Testis (tissue), 3 donors: ENCODE measurements around the gene TNFRSF14. TPM values are rescaled to one million over a fixed set of nuclear protein-coding genes. Genes with fewer than 3 reads are reported as not detected.

ENCODE experiments used
- DNase-seq: peaks from one replicate; pipeline ENCODE4 v3.0.0-alpha.2; 2019
- H3K27ac ChIP-seq, 2 donors: fragments of 200-600 bp; sonication (generic); one replicate each; pipeline ENCODE4 v1.5.1; 2019
- H3K27me3 ChIP-seq: fragments of 200-600 bp; sonication (generic); one replicate; pipeline ENCODE4 v1.5.1; 2019
- H3K36me3 ChIP-seq: fragments of 200-600 bp; sonication (generic); one replicate; pipeline ENCODE4 v1.5.1; 2017; ENCODE audit warnings: low read depth; ENCODE audit errors: missing control alignments
- H3K4me1 ChIP-seq: fragments of 200-600 bp; sonication (generic); one replicate; pipeline ENCODE4 v1.5.1; 2019
- H3K4me3 ChIP-seq, 2 donors: fragments of 200-600 bp; sonication (generic); one replicate each; pipeline ENCODE4 v1.5.1; 2017 to 2019
- H3K9me3 ChIP-seq: fragments of 200-600 bp; sonication (generic); one replicate; pipeline ENCODE4 v1.5.1; 2017
- CTCF ChIP-seq, 3 experiments: fragments of 450-650 bp in 2 of 3; fragments of 200-600 bp in 1 of 3; sonication (generic) in 1 of 3; IDR thresholded peaks; one replicate each; pipeline ENCODE4 v1.5.1; 2016 to 2019; ENCODE audit warnings: antibody characterized with exemption in 3 of 3, mild to moderate bottlenecking in 2 of 3, moderate library complexity in 1 of 3
- POLR2A ChIP-seq: fragments of 450-650 bp; IDR thresholded peaks from one replicate; pipeline ENCODE4 v1.6.1; 2017; ENCODE audit warnings: antibody characterized with exemption, mild to moderate bottlenecking, moderate library complexity
- WGBS, 2 donors: methylation state at CpG; one replicate each; pipeline ENCODE4 v1.1.5; 2018; 5-methylcytosine and 5-hydroxymethylcytosine counted together
- intact Hi-C: fragments of 100-400 bp; cut with DNase I; formaldehyde crosslinking; loops from one replicate; pipeline ENCODE4 v1.15.1; 2023; ENCODE audit warnings: low total_unique reads
- polyA plus RNA-seq: library from polyadenylated mRNA; stranded (reverse); fragments of 350-450 nt; fragmentation: Illumina TruSeq; extraction: RNeasy Lipid Tissue Mini Kit (QIAGEN cat#74804); gene quantifications from one replicate; pipeline ENCODE4 v1.2.3, GENCODE V29; 2014; ENCODE audit warnings: low read depth, low replicate concordance; ENCODE audit not compliant: insufficient read depth
- total RNA-seq, 2 donors: library from RNA; depleted of rRNA; stranded (reverse); fragments of >200 nt; gene quantifications; one replicate each; pipeline ENCODE4 v1.2.3, GENCODE V29; 2016

TNFRSF14 gene
- total and polyA plus RNA-seq, 3 donors from 2014 or later, result 26.0 to 45.1 (median 39.0) TPM

GRCh38 chr1:2516946-2517345, 39.2 kb upstream of the TNFRSF14 start:
- Histone ChIP-seq H3K27me3 (no peaks in the 10 kb centered on the region), H3K4me1 (no peaks in the 10 kb centered on the region), H3K4me3 (no peak overlapping the region), H3K9me3 (no peaks in the 10 kb centered on the region), H3K27ac (no peak overlapping the region), H3K36me3 (peaks cover 2% of the 10 kb centered on the region)
- intact Hi-C loops, result no loop called here
- no peak for DNase-seq
- 91 to 95% methylated on average over 9 to 14 of the region's 14 CpGs for whole genome bisulfite sequencing, 2 donors
- TF ChIP-seq POLR2A (no peak), CTCF (IDR thresholded peaks at IDR 0.05) (no peak)

GRCh38 chr1:2517966-2518365, 38.2 kb upstream of the TNFRSF14 start:
- TF ChIP-seq CTCF (IDR thresholded peaks at IDR 0.05), result no peak
- no peak overlapping the region for H3K27ac ChIP-seq
- peaks cover 2% of the 10 kb centered on the region for H3K36me3 ChIP-seq
- intact Hi-C loops, result no loop called here
- peaks cover 2% of the 10 kb centered on the region for H3K4me1 ChIP-seq
- H3K4me3 ChIP-seq, result no peak overlapping the region
- WGBS, 2 donors, result 95 to 96% methylated on average over 10 to 17 of the region's 17 CpGs
- DNase-seq, result no peak
- H3K9me3 ChIP-seq, result no peaks in the 10 kb centered on the region
- H3K27me3 ChIP-seq, result no peaks in the 10 kb centered on the region

- H3K4me1 ChIP-seq, result peaks cover 2% of the 10 kb centered on the region
- no peaks in the 10 kb centered on the region for H3K27me3 ChIP-seq
- no peaks in the 10 kb centered on the region for H3K9me3 ChIP-seq
- H3K4me3 ChIP-seq, result no peak overlapping the region
- TF ChIP-seq CTCF (IDR thresholded peaks at IDR 0.05) (no peak), POLR2A (no peak)
- WGBS, 2 donors, result 93 to 98% methylated on average over 20 to 26 of the region's 26 CpGs
- peaks cover 2% of the 10 kb centered on the region for H3K36me3 ChIP-seq
- no peak overlapping the region for H3K27ac ChIP-seq
- DNase-seq, result no peak
- intact Hi-C loops, result no loop called here
These were observed 37.6 kb upstream of the TNFRSF14 start for GRCh38 chr1:2518528-2518927.

- DNase-seq, result no peak
- no peak overlapping the region for H3K4me3 ChIP-seq
- H3K4me1 ChIP-seq, result peaks cover 5% of the 10 kb centered on the region
- WGBS, 2 donors, result 87 to 88% methylated on average over 25 of the region's 25 CpGs
- peaks cover 2% of the 10 kb centered on the region for H3K36me3 ChIP-seq
- H3K27ac ChIP-seq, result no peak overlapping the region
- TF ChIP-seq CTCF (IDR thresholded peaks at IDR 0.05), result no peak
- H3K27me3 ChIP-seq, result no peaks in the 10 kb centered on the region
- intact Hi-C loops, result no loop called here
- H3K9me3 ChIP-seq, result no peaks in the 10 kb centered on the region
These were observed 37.0 kb upstream of the TNFRSF14 start for GRCh38 chr1:2519029-2519685.

- Histone ChIP-seq H3K36me3 (peaks cover 2% of the 10 kb centered on the region), H3K4me3 (no peak overlapping the region), H3K4me1 (peaks cover 11% of the 10 kb centered on the region), H3K9me3 (no peaks in the 10 kb centered on the region), H3K27ac (no peak overlapping the region), H3K27me3 (no peaks in the 10 kb centered on the region)
- TF ChIP-seq CTCF (IDR thresholded peaks at IDR 0.05) (no peak), POLR2A (no peak)
- no peak for DNase-seq
- intact Hi-C loops, result no loop called here
- WGBS, 2 donors, result 94% methylated on average over 15 to 30 of the region's 30 CpGs
These were observed 36.4 kb upstream of the TNFRSF14 start for GRCh38 chr1:2519729-2520128.
